H9 (cell line): Measurements from ENCODE around the gene NKAIN4. TPM values are rescaled to one million over a fixed set of nuclear protein-coding genes. Genes with fewer than 3 reads are reported as not detected.

Experiments used
- DNase-seq: peaks from one replicate; pipeline ENCODE4 v3.0.0-alpha.2; 2017
- H2AFZ ChIP-seq: one replicate; pipeline ENCODE4 v1.6.1; 2013; ENCODE audit warnings: mild to moderate bottlenecking, low read length, control low read depth, moderate library complexity
- H2AK5ac ChIP-seq: 2 replicates; pipeline ENCODE4 v1.6.1; 2013; ENCODE audit warnings: low read length, control low read depth, mixed read lengths; ENCODE audit not compliant: insufficient read length
- H2BK120ac ChIP-seq: one replicate; pipeline ENCODE4 v1.6.1; 2013; ENCODE audit warnings: low read depth, mild to moderate bottlenecking, low read length, control low read depth, inconsistent platforms; ENCODE audit not compliant: poor library complexity, severe bottlenecking
- H2BK12ac ChIP-seq: 2 replicates; pipeline ENCODE4 v1.6.1; 2013; ENCODE audit warnings: low read length, control low read depth, mixed read lengths, low read depth; ENCODE audit not compliant: insufficient read length
- H2BK15ac ChIP-seq: 2 replicates; pipeline ENCODE4 v1.6.1; 2013; ENCODE audit warnings: low read depth, low read length, control low read depth
- H2BK20ac ChIP-seq: one replicate; pipeline ENCODE4 v1.6.1; 2013; ENCODE audit warnings: low read depth, mild to moderate bottlenecking, low read length, control low read depth, inconsistent platforms; ENCODE audit not compliant: poor library complexity, severe bottlenecking
- H2BK5ac ChIP-seq: 2 replicates; pipeline ENCODE4 v1.6.1; 2013; ENCODE audit warnings: low read length, control low read depth, mixed read lengths; ENCODE audit not compliant: insufficient read length
- H3K14ac ChIP-seq: 2 replicates; pipeline ENCODE4 v1.6.1; 2013; ENCODE audit warnings: low read length, control low read depth; ENCODE audit not compliant: insufficient read depth
- H3K18ac ChIP-seq: 2 replicates; pipeline ENCODE4 v1.6.1; 2013; ENCODE audit warnings: low read depth, mild to moderate bottlenecking, mixed read lengths, low read length, control low read depth; ENCODE audit not compliant: insufficient read length
- H3K23ac ChIP-seq: 2 replicates; pipeline ENCODE4 v1.6.1; 2013; ENCODE audit warnings: low read length, control low read depth, mixed read lengths, low read depth; ENCODE audit not compliant: insufficient read length
- H3K23me2 ChIP-seq: 2 replicates; pipeline ENCODE4 v1.6.1; 2013; ENCODE audit warnings: low read depth, mild to moderate bottlenecking, mixed read lengths, low read length, control low read depth; ENCODE audit not compliant: insufficient read length, poor library complexity, severe bottlenecking
- H3K27ac ChIP-seq: 2 replicates; pipeline ENCODE4 v1.5.1; 2013; ENCODE audit warnings: low read length, control low read depth, mixed read lengths, low read depth; ENCODE audit not compliant: insufficient read length
- H3K27me3 ChIP-seq: 2 replicates; pipeline ENCODE4 v1.6.1; 2013; ENCODE audit warnings: low read length, control low read depth, inconsistent platforms; ENCODE audit not compliant: insufficient read depth
- H3K4ac ChIP-seq: 2 replicates; pipeline ENCODE4 v1.6.1; 2013; ENCODE audit warnings: low read depth, mild to moderate bottlenecking, control low read depth, inconsistent platforms, low read length, moderate library complexity
- H3K4me1 ChIP-seq: 2 replicates; pipeline ENCODE4 v1.6.1; 2013; ENCODE audit warnings: low read length, control low read depth, inconsistent platforms; ENCODE audit not compliant: insufficient read depth
- H3K4me2 ChIP-seq: 2 replicates; pipeline ENCODE4 v1.6.1; 2013; ENCODE audit warnings: low read length, control low read depth, mixed read lengths; ENCODE audit not compliant: insufficient read length, insufficient read depth
- H3K56ac ChIP-seq: 2 replicates; pipeline ENCODE4 v1.6.1; 2013; ENCODE audit warnings: low read depth, mild to moderate bottlenecking, mixed read lengths, low read length, control low read depth; ENCODE audit not compliant: insufficient read length
- H3K79me1 ChIP-seq: 2 replicates; pipeline ENCODE4 v1.6.1; 2013; ENCODE audit warnings: low read depth, mild to moderate bottlenecking, moderate library complexity, low read length, control low read depth, inconsistent platforms; ENCODE audit not compliant: insufficient read depth, poor library complexity, severe bottlenecking
- H3K79me2 ChIP-seq: 2 replicates; pipeline ENCODE4 v1.6.1; 2013; ENCODE audit warnings: low read length, control low read depth, inconsistent platforms; ENCODE audit not compliant: insufficient read depth
- H3K9ac ChIP-seq: 2 replicates; pipeline ENCODE4 v1.6.1; 2013; ENCODE audit warnings: low read length, control low read depth, mixed read lengths; ENCODE audit not compliant: insufficient read length; ENCODE audit errors: extremely low read depth
- H3K9me3 ChIP-seq: one replicate; pipeline ENCODE4 v1.6.1; 2013; ENCODE audit warnings: low read depth, low read length, inconsistent platforms; ENCODE audit not compliant: control insufficient read depth
- H3T11ph ChIP-seq: one replicate; pipeline ENCODE4 v1.6.1; 2013; ENCODE audit warnings: mild to moderate bottlenecking, low read length, control low read depth, inconsistent platforms
- H4K20me1 ChIP-seq: one replicate; pipeline ENCODE4 v1.6.1; 2013; ENCODE audit not compliant: control insufficient read depth, insufficient read length, insufficient read depth
- H4K5ac ChIP-seq: 2 replicates; pipeline ENCODE4 v1.6.1; 2013; ENCODE audit warnings: low read depth, mild to moderate bottlenecking, mixed read lengths, low read length, control low read depth; ENCODE audit not compliant: insufficient read length
- H4K8ac ChIP-seq: replicated peaks from 2 replicates; pipeline ENCODE4 v1.6.1; 2013; ENCODE audit warnings: low read length, control low read depth, mixed read lengths, low read depth; ENCODE audit not compliant: insufficient read length
- H4K91ac ChIP-seq: 2 replicates; pipeline ENCODE4 v1.6.1; 2013; ENCODE audit warnings: low read depth, mild to moderate bottlenecking, moderate library complexity, mixed read lengths, low read length, control low read depth; ENCODE audit not compliant: insufficient read length
- H3K27ac Mint-ChIP-seq, 3 experiments: 2 replicates in 2 of 3; 3 replicates in 1 of 3; pipeline ENCODE4 v1.8.0; 2020 to 2021; ENCODE audit warnings: mixed read lengths in 3 of 3, mild to moderate bottlenecking in 1 of 3, moderate library complexity in 1 of 3
- H3K27me3 Mint-ChIP-seq: 2 replicates; pipeline ENCODE4 v1.8.0; 2021; ENCODE audit warnings: low read depth, mild to moderate bottlenecking, moderate library complexity, mixed read lengths
- H3K36me3 Mint-ChIP-seq, 3 experiments: 2 replicates in 2 of 3; 3 replicates in 1 of 3; pipeline ENCODE4 v1.8.0; 2020 to 2021; ENCODE audit warnings: low read depth in 3 of 3, mixed read lengths in 3 of 3; ENCODE audit not compliant: insufficient read depth in 1 of 3
- H3K4me1 Mint-ChIP-seq, 2 experiments: 2 replicates each; pipeline ENCODE4 v1.8.0; 2020; ENCODE audit warnings: mixed read lengths in 2 of 2
- H3K4me3 Mint-ChIP-seq, 2 experiments: 2 replicates in 1 of 2; 3 replicates in 1 of 2; pipeline ENCODE4 v1.8.0; 2020 to 2021; ENCODE audit warnings: mild to moderate bottlenecking in 2 of 2, mixed read lengths in 2 of 2, moderate library complexity in 1 of 2
- H3K9me3 Mint-ChIP-seq, 2 experiments: 2 replicates in 1 of 2; 3 replicates in 1 of 2; pipeline ENCODE4 v1.8.0; 2020; ENCODE audit warnings: mild to moderate bottlenecking in 2 of 2, mixed read lengths in 2 of 2, moderate library complexity in 1 of 2
- CTCF ChIP-seq: fragments of 200-600 bp; sonication (generic); conservative IDR thresholded peaks from 3 replicates; pipeline ENCODE4 v1.8.0; 2021; ENCODE audit warnings: antibody characterized with exemption, mild to moderate bottlenecking
- WGBS: extraction: QIAGEN DNeasy Blood & Tissue Kit; methylation state at CpG from one replicate; pipeline ENCODE4 v1.1.7; 2013; ENCODE audit warnings: missing lambda C conversion rate, low lambda C conversion rate, mixed read lengths; ENCODE audit not compliant: insufficient read length; ENCODE audit errors: extremely low coverage; 5-methylcytosine and 5-hydroxymethylcytosine counted together
- total RNA-seq: library from RNA; stranded (reverse); gene quantifications from 2 replicates; pipeline ENCODE4 v1.2.1, GENCODE V29; 2021

NKAIN4 gene
- total RNA-seq, 1 experiment from 2014 or later: 20.9 TPM

- H3K4me2 ChIP-seq: no peak overlapping the region
- no peak overlapping the region for H3K56ac ChIP-seq
- H3K27ac Mint-ChIP-seq: peak overlapping the region in 1 of 3 experiments; percentile 56; a peak in 1 of 7 replicates
Measured at GRCh38 chr20:63264519-63264918, 10.3 kb upstream of the NKAIN4 start.

More at GRCh38 chr20:63264519-63264918, 10.3 kb upstream of the NKAIN4 start:
- Histone ChIP-seq H2AK5ac (no peak overlapping the region), H2BK20ac (no peak overlapping the region), H2BK15ac (no peak overlapping the region), H3K23me2 (no peaks in the 10 kb centered on the region), H3K27ac (no peak overlapping the region), H4K8ac (no peak overlapping the region), H4K5ac (no peak overlapping the region), H4K20me1 (no peaks in the 10 kb centered on the region), H2BK120ac (no peak overlapping the region), H3K23ac (no peak overlapping the region), H3K79me1 (no peaks in the 10 kb centered on the region), H3K79me2 (no peaks in the 10 kb centered on the region), H3K27me3 (no peaks in the 10 kb centered on the region), H2BK12ac (no peak overlapping the region), H3K9ac (no peak overlapping the region), H2BK5ac (no peak overlapping the region), H3K14ac (no peak overlapping the region), H3K4me1 (no peaks in the 10 kb centered on the region; the same call in 1 of the 2 replicates), H3T11ph (no peak overlapping the region), H4K91ac (no peak overlapping the region), H3K9me3 (no peaks in the 10 kb centered on the region), H3K4ac (no peak overlapping the region), H3K18ac (no peak overlapping the region), H2AFZ (no peak overlapping the region)
- H3K9me3 Mint-ChIP-seq: no peaks in the 10 kb centered on the region
- H3K4me1 Mint-ChIP-seq: peaks cover 11 to 35% of the 10 kb centered on the region in 2 experiments
- peaks cover 15% of the 10 kb centered on the region for H3K27me3 Mint-ChIP-seq
- no CpG with 5 or more reads among the region's 14 CpGs for WGBS
- H3K36me3 Mint-ChIP-seq: no peaks in the 10 kb centered on the region
- no peak for TF ChIP-seq CTCF
- no peak for DNase-seq
- H3K4me3 Mint-ChIP-seq: no peak overlapping the region
